ENCODE data around the gene PPARGC1A. TPM values are rescaled to one million over a fixed set of nuclear protein-coding genes. Genes with fewer than 3 reads are reported as not detected.

Gene PPARGC1A
- total RNA-seq, 1 donor from 2014 or later = 0.48 TPM

- no peak overlapping the region for H3K4me3 ChIP-seq (ENCODE audit: insufficient read depth, low read depth, low read length)
- DNase-seq (ENCODE audit: low read depth) (peak; percentile 40), FAIRE-seq (no peak)
- H3K27me3 ChIP-seq (ENCODE audit: insufficient read depth, low read length) = no peaks in the 10 kb centered on the region
- Mint-ChIP-seq H3K4me1 (ENCODE audit: low read depth, unreplicated experiment) (peaks cover 23% of the 10 kb centered on the region), H3K9me3 (ENCODE audit: unreplicated experiment) (no peaks in the 10 kb centered on the region), H3K27me3 (ENCODE audit: low read depth, unreplicated experiment) (no peaks in the 10 kb centered on the region), H3K27ac (ENCODE audit: unreplicated experiment) (no peak overlapping the region), H3K4me3 (ENCODE audit: unreplicated experiment) (no peak overlapping the region), H3K36me3 (ENCODE audit: low read depth, unreplicated experiment) (no peaks in the 10 kb centered on the region)
- no peak for TF ChIP-seq EZH2 (IDR thresholded peaks at IDR 0.05; ENCODE audit: insufficient read depth, low read length)
- TF ChIP-seq, protein P1, sequence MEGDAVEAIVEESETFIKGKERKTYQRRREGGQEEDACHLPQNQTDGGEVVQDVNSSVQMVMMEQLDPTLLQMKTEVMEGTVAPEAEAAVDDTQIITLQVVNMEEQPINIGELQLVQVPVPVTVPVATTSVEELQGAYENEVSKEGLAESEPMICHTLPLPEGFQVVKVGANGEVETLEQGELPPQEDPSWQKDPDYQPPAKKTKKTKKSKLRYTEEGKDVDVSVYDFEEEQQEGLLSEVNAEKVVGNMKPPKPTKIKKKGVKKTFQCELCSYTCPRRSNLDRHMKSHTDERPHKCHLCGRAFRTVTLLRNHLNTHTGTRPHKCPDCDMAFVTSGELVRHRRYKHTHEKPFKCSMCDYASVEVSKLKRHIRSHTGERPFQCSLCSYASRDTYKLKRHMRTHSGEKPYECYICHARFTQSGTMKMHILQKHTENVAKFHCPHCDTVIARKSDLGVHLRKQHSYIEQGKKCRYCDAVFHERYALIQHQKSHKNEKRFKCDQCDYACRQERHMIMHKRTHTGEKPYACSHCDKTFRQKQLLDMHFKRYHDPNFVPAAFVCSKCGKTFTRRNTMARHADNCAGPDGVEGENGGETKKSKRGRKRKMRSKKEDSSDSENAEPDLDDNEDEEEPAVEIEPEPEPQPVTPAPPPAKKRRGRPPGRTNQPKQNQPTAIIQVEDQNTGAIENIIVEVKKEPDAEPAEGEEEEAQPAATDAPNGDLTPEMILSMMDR (IDR thresholded peaks at IDR 0.05; ENCODE audit: insufficient read depth, low read depth, low read length) = no peak
- H3K36me3 ChIP-seq (ENCODE audit: insufficient read depth, low read length) = no peaks in the 10 kb centered on the region
- H4K20me1 ChIP-seq (ENCODE audit: insufficient read depth, low read length) = no peaks in the 10 kb centered on the region
- H3K79me2 ChIP-seq (ENCODE audit: insufficient read depth, low read length) = no peaks in the 10 kb centered on the region
- H2AFZ ChIP-seq (ENCODE audit: low read depth, low read length) = no peak overlapping the region
- H3K27ac ChIP-seq (ENCODE audit: low read depth, low read length) = no peak overlapping the region
- H3K4me1 ChIP-seq (ENCODE audit: insufficient read depth, low read length) = peaks cover 5% of the 10 kb centered on the region
- no peaks in the 10 kb centered on the region for H3K9me3 ChIP-seq (ENCODE audit: insufficient read depth, low read depth, low read length)
- H3K4me2 ChIP-seq (ENCODE audit: low read length) = no peak overlapping the region
- H3K9ac ChIP-seq (ENCODE audit: low read length) = no peak overlapping the region
Observed at GRCh38 chr4:23882976-23883531, 6.8 kb downstream of the PPARGC1A start.

DNA sequence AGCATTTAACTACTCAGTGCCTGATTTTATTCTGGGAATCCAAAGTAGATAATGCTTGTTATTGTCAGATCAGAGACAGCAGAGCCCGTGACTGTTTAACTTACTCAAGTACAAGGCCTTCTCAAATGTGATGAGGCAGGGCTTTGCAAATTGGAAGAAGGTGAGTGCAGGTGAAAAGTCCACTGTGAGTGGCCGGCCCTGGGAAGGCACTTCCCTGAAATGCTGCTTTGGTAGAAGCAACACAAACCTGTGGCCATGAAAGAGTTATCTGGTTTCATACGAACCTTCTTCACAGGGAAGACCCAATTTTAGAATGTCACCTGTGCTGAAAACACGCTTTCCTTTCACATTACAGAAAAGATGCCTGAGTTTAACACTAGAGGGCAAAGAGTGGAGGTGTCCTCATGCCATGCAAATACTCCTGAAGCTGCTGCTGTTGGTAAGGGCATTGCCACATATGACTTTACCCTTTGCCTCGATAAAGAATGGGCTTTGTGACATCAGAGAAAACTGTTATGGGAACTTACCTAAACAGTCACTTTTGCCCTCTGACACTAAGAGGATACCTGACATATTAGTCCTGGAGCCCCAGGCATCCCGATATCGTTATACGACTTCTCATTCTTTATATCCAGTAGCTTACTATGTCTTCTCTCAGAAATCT lies 8.0 kb downstream of the PPARGC1A start:
- H3K4me2 ChIP-seq (ENCODE audit: low read length) = no peak overlapping the region
- no peak overlapping the region for H3K9ac ChIP-seq (ENCODE audit: low read length)
- no peak overlapping the region for H3K27ac Mint-ChIP-seq (ENCODE audit: unreplicated experiment)
- H3K36me3 ChIP-seq (ENCODE audit: insufficient read depth, low read length) = no peaks in the 10 kb centered on the region
- H3K4me3 ChIP-seq (ENCODE audit: insufficient read depth, low read depth, low read length) = no peak overlapping the region
- no peaks in the 10 kb centered on the region for H3K27me3 ChIP-seq (ENCODE audit: insufficient read depth, low read length)
- H3K4me3 Mint-ChIP-seq (ENCODE audit: unreplicated experiment) = no peak overlapping the region
- no peaks in the 10 kb centered on the region for H3K9me3 ChIP-seq (ENCODE audit: insufficient read depth, low read depth, low read length)
- H4K20me1 ChIP-seq (ENCODE audit: insufficient read depth, low read length) = no peaks in the 10 kb centered on the region
- no peak overlapping the region for H2AFZ ChIP-seq (ENCODE audit: low read depth, low read length)
- H3K27me3 Mint-ChIP-seq (ENCODE audit: low read depth, unreplicated experiment) = no peaks in the 10 kb centered on the region
- FAIRE-seq (no peak), DNase-seq (ENCODE audit: low read depth) (no peak)
- peaks cover 11% of the 10 kb centered on the region for H3K4me1 ChIP-seq (ENCODE audit: insufficient read depth, low read length)
- TF ChIP-seq, protein P1 (IDR thresholded peaks at IDR 0.05; ENCODE audit: insufficient read depth, low read depth, low read length) = no peak
- no peak for TF ChIP-seq EZH2 (IDR thresholded peaks at IDR 0.05; ENCODE audit: insufficient read depth, low read length)
- H3K4me1 Mint-ChIP-seq (ENCODE audit: low read depth, unreplicated experiment) = peaks cover 32% of the 10 kb centered on the region
- H3K27ac ChIP-seq (ENCODE audit: low read depth, low read length) = no peak overlapping the region
- no peaks in the 10 kb centered on the region for H3K9me3 Mint-ChIP-seq (ENCODE audit: unreplicated experiment)
- H3K79me2 ChIP-seq (ENCODE audit: insufficient read depth, low read length) = no peaks in the 10 kb centered on the region
- no peaks in the 10 kb centered on the region for H3K36me3 Mint-ChIP-seq (ENCODE audit: low read depth, unreplicated experiment)

DNA sequence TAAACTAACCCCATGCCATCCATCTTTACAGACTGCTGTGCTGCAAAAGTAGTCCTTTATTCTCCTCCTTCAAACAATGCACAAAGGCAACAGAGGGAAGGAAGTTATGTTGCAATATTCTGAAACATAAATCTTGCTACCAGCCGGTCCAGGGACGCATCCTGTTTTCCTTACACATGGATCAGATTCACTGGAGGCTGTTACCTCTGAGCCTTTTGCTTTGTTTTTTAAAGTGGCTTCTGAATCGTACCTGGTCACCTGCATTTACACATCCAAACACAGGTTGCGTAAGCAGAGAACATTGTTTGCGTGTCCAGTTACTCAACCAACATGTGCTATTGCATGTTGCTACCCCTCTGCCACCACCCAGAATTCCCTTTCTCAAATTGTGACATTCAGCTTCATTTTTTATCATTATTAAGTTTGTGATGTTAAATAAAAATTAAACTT lies 8.8 kb downstream of the PPARGC1A start:
- Histone ChIP-seq H3K4me2 (ENCODE audit: low read length) (no peak overlapping the region), H3K4me1 (ENCODE audit: insufficient read depth, low read length) (peaks cover 11% of the 10 kb centered on the region), H3K4me3 (ENCODE audit: insufficient read depth, low read depth, low read length) (no peak overlapping the region), H3K27me3 (ENCODE audit: insufficient read depth, low read length) (no peaks in the 10 kb centered on the region), H2AFZ (ENCODE audit: low read depth, low read length) (no peak overlapping the region), H3K27ac (ENCODE audit: low read depth, low read length) (no peak overlapping the region), H3K9ac (ENCODE audit: low read length) (no peak overlapping the region), H4K20me1 (ENCODE audit: insufficient read depth, low read length) (no peaks in the 10 kb centered on the region), H3K9me3 (ENCODE audit: insufficient read depth, low read depth, low read length) (no peaks in the 10 kb centered on the region), H3K79me2 (ENCODE audit: insufficient read depth, low read length) (no peaks in the 10 kb centered on the region), H3K36me3 (ENCODE audit: insufficient read depth, low read length) (no peaks in the 10 kb centered on the region)
- no peak for DNase-seq (ENCODE audit: low read depth)
- TF ChIP-seq, protein P1 (IDR thresholded peaks at IDR 0.05; ENCODE audit: insufficient read depth, low read depth, low read length) = no peak
- TF ChIP-seq EZH2 (IDR thresholded peaks at IDR 0.05; ENCODE audit: insufficient read depth, low read length) = no peak
- FAIRE-seq = no peak
- no peaks in the 10 kb centered on the region for H3K9me3 Mint-ChIP-seq (ENCODE audit: unreplicated experiment)
- H3K4me3 Mint-ChIP-seq (ENCODE audit: unreplicated experiment) = no peak overlapping the region
- peaks cover 34% of the 10 kb centered on the region for H3K4me1 Mint-ChIP-seq (ENCODE audit: low read depth, unreplicated experiment)
- no peaks in the 10 kb centered on the region for H3K36me3 Mint-ChIP-seq (ENCODE audit: low read depth, unreplicated experiment)
- no peak overlapping the region for H3K27ac Mint-ChIP-seq (ENCODE audit: unreplicated experiment)
- H3K27me3 Mint-ChIP-seq (ENCODE audit: low read depth, unreplicated experiment) = no peaks in the 10 kb centered on the region
